Breast epithelium (tissue), 3 donors: ENCODE measurements around the gene MUS81.

ENCODE experiments used
- POLR2AphosphoS5 ChIP-seq, 3 donors: sonication (generic); formaldehyde crosslinking; IDR thresholded peaks; one replicate each; pipeline ENCODE4 v1.6.1; 2017; ENCODE audit warnings: antibody characterized with exemption in 3 of 3
- TF ChIP-seq, protein P1 (sequence below), 3 donors: fragments of 450-650 bp; IDR thresholded peaks; one replicate each; pipeline ENCODE4 v1.5.1; 2016 to 2017; ENCODE audit warnings: antibody characterized with exemption in 3 of 3, mild to moderate bottlenecking in 3 of 3, moderate library complexity in 3 of 3

DNA sequence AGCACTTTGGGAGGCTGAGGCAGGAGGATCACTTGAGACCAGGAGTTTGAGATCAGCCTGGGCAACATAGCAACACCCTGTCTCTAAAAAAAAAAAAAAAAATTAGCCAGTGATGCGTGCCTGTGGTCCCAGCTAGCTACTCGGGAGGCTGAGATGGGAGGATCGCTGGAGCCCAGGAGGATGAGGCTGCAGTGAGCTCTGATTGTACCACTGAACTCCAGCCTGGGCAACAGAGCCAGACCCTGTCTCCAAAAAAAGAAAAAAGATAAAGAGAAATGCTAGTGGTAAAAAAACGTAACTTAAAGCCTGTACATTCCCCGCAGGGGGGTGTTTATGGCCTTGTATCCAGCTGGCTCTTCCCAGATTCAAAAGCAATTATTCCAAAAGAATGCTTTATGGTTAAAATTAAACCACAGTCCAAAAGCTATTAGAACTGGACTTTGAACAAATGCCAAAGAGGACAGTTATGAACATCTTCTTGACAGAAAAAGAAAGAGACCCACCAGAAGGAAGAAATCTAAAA lies 42.9 kb upstream of the MUS81 start:
- no peak for TF ChIP-seq POLR2AphosphoS5 (IDR thresholded peaks at IDR 0.05)
- TF ChIP-seq, protein P1, sequence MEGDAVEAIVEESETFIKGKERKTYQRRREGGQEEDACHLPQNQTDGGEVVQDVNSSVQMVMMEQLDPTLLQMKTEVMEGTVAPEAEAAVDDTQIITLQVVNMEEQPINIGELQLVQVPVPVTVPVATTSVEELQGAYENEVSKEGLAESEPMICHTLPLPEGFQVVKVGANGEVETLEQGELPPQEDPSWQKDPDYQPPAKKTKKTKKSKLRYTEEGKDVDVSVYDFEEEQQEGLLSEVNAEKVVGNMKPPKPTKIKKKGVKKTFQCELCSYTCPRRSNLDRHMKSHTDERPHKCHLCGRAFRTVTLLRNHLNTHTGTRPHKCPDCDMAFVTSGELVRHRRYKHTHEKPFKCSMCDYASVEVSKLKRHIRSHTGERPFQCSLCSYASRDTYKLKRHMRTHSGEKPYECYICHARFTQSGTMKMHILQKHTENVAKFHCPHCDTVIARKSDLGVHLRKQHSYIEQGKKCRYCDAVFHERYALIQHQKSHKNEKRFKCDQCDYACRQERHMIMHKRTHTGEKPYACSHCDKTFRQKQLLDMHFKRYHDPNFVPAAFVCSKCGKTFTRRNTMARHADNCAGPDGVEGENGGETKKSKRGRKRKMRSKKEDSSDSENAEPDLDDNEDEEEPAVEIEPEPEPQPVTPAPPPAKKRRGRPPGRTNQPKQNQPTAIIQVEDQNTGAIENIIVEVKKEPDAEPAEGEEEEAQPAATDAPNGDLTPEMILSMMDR (IDR thresholded peaks at IDR 0.05) = no peak
